Measurements from ENCODE around the gene TXNRD1. TPM values are rescaled to one million over a fixed set of nuclear protein-coding genes. Genes with fewer than 3 reads are reported as not detected.
A peak's percentile ranks its signal among the peaks of the same experiment; 100 is the strongest.

The TXNRD1 gene
- total and polyA plus RNA-seq, 4 donors, result 23.6 to 70.8 (median 55.7) TPM

- no peaks in the 10 kb centered on the region for H3K36me3 ChIP-seq (ENCODE audit: control insufficient read depth in 4 of 4, insufficient read depth in 3 of 4, low read depth in 1 of 4, low read length in 3 of 4)
- no peak for DNase-seq (ENCODE audit: low spot score)
- peaks cover 0 to 15% (median 11%) of the 10 kb centered on the region in 4 donors for H3K4me1 ChIP-seq (ENCODE audit: control insufficient read depth in 4 of 4, insufficient read depth in 4 of 4, low read length in 3 of 4)
- H3K27ac ChIP-seq (ENCODE audit: low read depth in 1 of 2, low read length in 2 of 2), result no peak overlapping the region
- no peak overlapping the region for H3K9ac ChIP-seq (ENCODE audit: low read depth in 1 of 2, low read length in 2 of 2)
- WGBS, result 94% methylated on average over 3 of the region's 3 CpGs
- no peak for TF ChIP-seq FOXA2 (IDR thresholded peaks at IDR 0.05)
- no peak for TF ChIP-seq RAD21 (IDR thresholded peaks at IDR 0.05)
- no peak for TF ChIP-seq EGR1 (IDR thresholded peaks at IDR 0.05; ENCODE audit: low read depth in 2 of 2)
- TF ChIP-seq TAF1 (conservative IDR thresholded peaks at IDR 0.05), result no peak
- no peak for TF ChIP-seq ATF3 (IDR thresholded peaks at IDR 0.05)
- no peak for TF ChIP-seq NR2F2 (IDR thresholded peaks at IDR 0.05)
- TF ChIP-seq ZBTB33 (IDR thresholded peaks at IDR 0.05), result no peak
- H3K27me3 ChIP-seq (ENCODE audit: control insufficient read depth in 4 of 4, insufficient read depth in 4 of 4, low read length in 3 of 4), result no peaks in the 10 kb centered on the region
- H3K9me3 ChIP-seq (ENCODE audit: control insufficient read depth in 4 of 4, low read length in 3 of 4), result no peaks in the 10 kb centered on the region
- H3K4me3 ChIP-seq (ENCODE audit: low read depth in 1 of 3, low read length in 3 of 3), result no peak overlapping the region
These were observed 24.9 kb upstream of the TXNRD1 start for GRCh38 chr12:104190641-104191176.

GRCh38 chr12:104197264-104197663, 18.3 kb upstream of the TXNRD1 start:
- no peak for TF ChIP-seq NR2F2 (IDR thresholded peaks at IDR 0.05)
- no peak for TF ChIP-seq ZBTB33 (IDR thresholded peaks at IDR 0.05)
- no peak for TF ChIP-seq REST (IDR thresholded peaks at IDR 0.05)
- TF ChIP-seq GABPA (IDR thresholded peaks at IDR 0.05 in 1 of 2, conservative IDR thresholded peaks at IDR 0.05 in 1 of 2), result no peak
- TF ChIP-seq CTCF (IDR thresholded peaks at IDR 0.05; ENCODE audit: low read depth, low read length, missing input control), result no peak
- no peak for TF ChIP-seq HNF4G (IDR thresholded peaks at IDR 0.05)
- no peak for TF ChIP-seq ATF3 (IDR thresholded peaks at IDR 0.05)
- peak; percentile 24 for TF ChIP-seq YY1 (IDR thresholded peaks at IDR 0.05)
- TF ChIP-seq FOXA2 (IDR thresholded peaks at IDR 0.05), result peak; percentile 43
- TF ChIP-seq RAD21 (IDR thresholded peaks at IDR 0.05), result peak in 1 of 2 donors; percentile 4
- TF ChIP-seq JUND (IDR thresholded peaks at IDR 0.05), result no peak
- no peak for TF ChIP-seq SP1 (IDR thresholded peaks at IDR 0.05)
- TF ChIP-seq FOXA1 (IDR thresholded peaks at IDR 0.05), result no peak
- TF ChIP-seq HNF4A (conservative IDR thresholded peaks at IDR 0.05), result peak in 1 of 2 donors; percentile 34
- TF ChIP-seq MAX (IDR thresholded peaks at IDR 0.05), result no peak
- TF ChIP-seq EGR1 (IDR thresholded peaks at IDR 0.05; ENCODE audit: low read depth in 2 of 2), result no peak
- TF ChIP-seq TAF1 (conservative IDR thresholded peaks at IDR 0.05), result no peak
- peak in 1 of 2 donors; percentile 20 for TF ChIP-seq RXRA (IDR thresholded peaks at IDR 0.05)
- WGBS, result 46% methylated on average over 2 of the region's 2 CpGs

More at GRCh38 chr12:104197264-104197663, 18.3 kb upstream of the TXNRD1 start:
- H3K36me3 ChIP-seq (ENCODE audit: control insufficient read depth in 4 of 4, insufficient read depth in 3 of 4, low read depth in 1 of 4, low read length in 3 of 4), result no peaks in the 10 kb centered on the region
- H3K4me3 ChIP-seq (ENCODE audit: low read depth in 1 of 3, low read length in 3 of 3), result no peak overlapping the region
- no peaks in the 10 kb centered on the region for H3K27me3 ChIP-seq (ENCODE audit: control insufficient read depth in 4 of 4, insufficient read depth in 4 of 4, low read length in 3 of 4)
- no peak for DNase-seq (ENCODE audit: low spot score)
- peaks cover 0 to 5% (median 0%) of the 10 kb centered on the region in 4 donors for H3K4me1 ChIP-seq (ENCODE audit: control insufficient read depth in 4 of 4, insufficient read depth in 4 of 4, low read length in 3 of 4)
- H3K9ac ChIP-seq (ENCODE audit: low read depth in 1 of 2, low read length in 2 of 2), result no peak overlapping the region
- H3K27ac ChIP-seq (ENCODE audit: low read depth in 1 of 2, low read length in 2 of 2), result no peak overlapping the region
- peaks cover 0 to 5% (median 0%) of the 10 kb centered on the region in 4 donors for H3K9me3 ChIP-seq (ENCODE audit: control insufficient read depth in 4 of 4, low read length in 3 of 4)
